B cell (primary cell): ENCODE data around the gene IMMP2L. TPM values are rescaled to one million over a fixed set of nuclear protein-coding genes. Genes with fewer than 3 reads are reported as not detected.

Experiments used
- ATAC-seq: fragments of 200-7000 bp; cut with Tn5 transposase; one replicate; pipeline ENCODE4 v1.10.0; 2021; ENCODE audit warnings: low read depth, mild to moderate bottlenecking, moderate number of reproducible peaks, moderate library complexity
- CTCF ChIA-PET: fragments of 350-600 bp; sonication (Branson Sonifier 250); formaldehyde crosslinking; loops from one replicate; lab custom pipeline; 2021; ENCODE audit warnings: antibody characterized with exemption, inconsistent platforms; lab: Charles Lee
- POLR2A ChIA-PET: fragments of 350-600 bp; sonication (Branson Sonifier 250); formaldehyde crosslinking; loops from one replicate; lab custom pipeline; 2021; ENCODE audit warnings: antibody characterized with exemption; lab: Charles Lee
- DNase-seq: peaks from one replicate; pipeline ENCODE4 v3.0.0; 2013
- H2AFZ ChIP-seq: 2 replicates; pipeline ENCODE4 v1.6.1; 2012; ENCODE audit warnings: mild to moderate bottlenecking, low read depth, low read length; ENCODE audit not compliant: insufficient read depth, poor library complexity, severe bottlenecking
- H3K27ac ChIP-seq, 2 donors: 1 replicate in 1 of 2; 2 replicates in 1 of 2; pipeline ENCODE4 v1.5.1; 2012 to 2013; ENCODE audit warnings: low read length in 2 of 2, mild to moderate bottlenecking in 2 of 2, moderate library complexity in 1 of 2
- H3K27me3 ChIP-seq, 4 experiments: fragments of 200-600 bp in 1 of 4; sonication (generic) in 1 of 4; replicated peaks in 1 of 4; 1 replicate in 2 of 4; 2 replicates in 2 of 4; pipeline versions ENCODE4 v1.6.1 to v1.7.0; 2013 to 2016; ENCODE audit warnings: low read length in 3 of 4, mild to moderate bottlenecking in 2 of 4, mixed read lengths in 1 of 4, moderate library complexity in 1 of 4; ENCODE audit not compliant: insufficient read depth in 4 of 4, control insufficient read depth in 3 of 4; ENCODE audit errors: control extremely low read depth in 1 of 4
- H3K36me3 ChIP-seq, 2 experiments: replicated peaks in 1 of 2; 1 replicate in 1 of 2; 2 replicates in 1 of 2; pipeline versions ENCODE4 v1.6.1 to v1.7.1; 2013; ENCODE audit warnings: low read length in 1 of 2; ENCODE audit not compliant: insufficient read depth in 2 of 2, control insufficient read depth in 1 of 2; ENCODE audit errors: control extremely low read depth in 1 of 2, extremely low read depth in 1 of 2
- H3K4me1 ChIP-seq, 2 donors: fragments of 200-600 bp in 1 of 2; sonication (generic) in 1 of 2; 1 replicate in 1 of 2; 2 replicates in 1 of 2; pipeline versions ENCODE4 v1.5.1 to v1.6.1; 2013 to 2017; ENCODE audit warnings: low read length in 2 of 2; ENCODE audit not compliant: control insufficient read depth in 2 of 2, insufficient read depth in 2 of 2
- H3K4me2 ChIP-seq: replicated peaks from 2 replicates; pipeline ENCODE3; 2012; ENCODE audit warnings: mild to moderate bottlenecking, low read depth, low read length; ENCODE audit not compliant: poor library complexity, severe bottlenecking
- H3K4me3 ChIP-seq, 5 experiments: fragments of 200-600 bp in 1 of 5; sonication (generic) in 1 of 5; 1 replicate in 3 of 5; 2 replicates in 2 of 5; pipeline versions ENCODE4 v1.5.1 to v1.7.0; 2011 to 2016; ENCODE audit warnings: low read length in 4 of 5, mild to moderate bottlenecking in 4 of 5, low read depth in 2 of 5, control low read depth in 1 of 5, moderate library complexity in 1 of 5; ENCODE audit not compliant: insufficient read depth in 1 of 5; ENCODE audit errors: control extremely low read depth in 1 of 5, extremely low read depth in 1 of 5
- H3K79me2 ChIP-seq: fragments of 200-600 bp; sonication (generic); one replicate; pipeline ENCODE4 v1.6.0; 2016; ENCODE audit warnings: low read length; ENCODE audit not compliant: control insufficient read depth, insufficient read depth
- H3K9ac ChIP-seq: fragments of 200-600 bp; sonication (generic); 2 replicates; pipeline ENCODE4 v1.6.1; 2017; ENCODE audit warnings: mild to moderate bottlenecking, low read length, moderate library complexity
- H3K9me3 ChIP-seq, 3 donors: one replicate each; pipeline versions ENCODE4 v1.6.1 to v1.7.1; 2013; ENCODE audit warnings: low read length in 2 of 3; ENCODE audit not compliant: control insufficient read depth in 2 of 3, insufficient read depth in 1 of 3; ENCODE audit errors: control extremely low read depth in 1 of 3
- H4K20me1 ChIP-seq: 2 replicates; pipeline ENCODE4 v1.6.0; 2012; ENCODE audit warnings: mild to moderate bottlenecking, low read length; ENCODE audit not compliant: insufficient read depth, control insufficient read depth, poor library complexity, severe bottlenecking
- H3K27ac Mint-ChIP-seq: one replicate; pipeline ENCODE4 v1.8.0; 2021; ENCODE audit warnings: mixed read lengths
- H3K27me3 Mint-ChIP-seq: one replicate; pipeline ENCODE4 v1.8.0; 2021; ENCODE audit warnings: mixed read lengths
- H3K4me1 Mint-ChIP-seq: one replicate; pipeline ENCODE4 v1.8.0; 2021; ENCODE audit warnings: mixed read lengths
- H3K4me3 Mint-ChIP-seq: one replicate; pipeline ENCODE4 v1.8.0; 2021; ENCODE audit warnings: mixed read lengths
- H3K9me3 Mint-ChIP-seq: one replicate; pipeline ENCODE4 v1.8.0; 2022; ENCODE audit warnings: mixed read lengths; ENCODE audit not compliant: insufficient read depth
- CTCF ChIP-seq: fragments of 200-600 bp; IDR thresholded peaks from one replicate; pipeline ENCODE4 v1.8.0; 2022; ENCODE audit warnings: antibody characterized with exemption, mild to moderate bottlenecking
- EZH2 ChIP-seq: IDR thresholded peaks from 2 replicates; pipeline ENCODE4 v1.6.1; 2012; ENCODE audit warnings: borderline replicate concordance, low read depth, mild to moderate bottlenecking, moderate library complexity, low read length; ENCODE audit not compliant: insufficient read depth, poor library complexity, severe bottlenecking
- WGBS: methylation state at CpG from one replicate; pipeline ENCODE4 v1.1.5; 2013; ENCODE audit warnings: missing lambda C conversion rate; ENCODE audit not compliant: insufficient coverage; 5-methylcytosine and 5-hydroxymethylcytosine counted together
- intact Hi-C: fragments of 100-400 bp; cut with micrococcal nuclease; formaldehyde crosslinking; loops from one replicate; pipeline ENCODE4 v1.10.0; 2022
- polyA plus RNA-seq: library from polyadenylated mRNA; depleted of rRNA; stranded (reverse); fragments of >200 nt; gene quantifications from 2 replicates; pipeline ENCODE4 v1.2.3, GENCODE V29; 2012
- total RNA-seq, 2 donors: library from RNA; stranded (reverse); fragments of 120-200 nt in 1 of 2; gene quantifications; 1 replicate in 1 of 2; 2 replicates in 1 of 2; pipeline versions ENCODE4 v1.2.3 to v1.2.4, GENCODE V29; 2013 to 2022

The IMMP2L gene
- total and polyA plus RNA-seq, 2 donors (not counting 1 experiment from before 2014, with no cell fraction given): 3.8 to 34.2 TPM

- Histone ChIP-seq H3K79me2 (no peaks in the 10 kb centered on the region), H2AFZ (no peak overlapping the region), H3K27ac (no peak overlapping the region), H4K20me1 (no peaks in the 10 kb centered on the region), H3K9ac (no peak overlapping the region), H3K4me3 (no peak overlapping the region), H3K36me3 (no peaks in the 10 kb centered on the region), H3K4me1 (peaks cover 8% of the 10 kb centered on the region in 2 donors), H3K27me3 (peaks cover 0 to 7% (median 0%) of the 10 kb centered on the region in 4 experiments), H3K4me2 (no peak overlapping the region), H3K9me3 (peaks cover 0 to 15% (median 8%) of the 10 kb centered on the region in 3 donors)
- H3K27me3 Mint-ChIP-seq: peaks cover 14% of the 10 kb centered on the region
- no peak overlapping the region for H3K27ac Mint-ChIP-seq
- DNase-seq: no peak
- intact Hi-C loops: loop anchor here (10.0 kb wide), 2 partner anchors 484 to 1546 kb away; partner anchors contain the start of gene SMIM30
- H3K4me3 Mint-ChIP-seq: no peak overlapping the region
- ChIA-PET CTCF (no interaction called here), POLR2A (no interaction called here)
- TF ChIP-seq EZH2: no peak
- TF ChIP-seq CTCF: no peak
- no peak for ATAC-seq
- peaks cover 7% of the 10 kb centered on the region for H3K4me1 Mint-ChIP-seq
- peaks cover 7% of the 10 kb centered on the region for H3K9me3 Mint-ChIP-seq
- 100% methylated on average over 1 of the region's 1 CpG for WGBS
Observed at GRCh38 chr7:111568870-111569462, 6.7 kb upstream of the IMMP2L start.

- Histone ChIP-seq H3K27me3 (peaks cover 0 to 7% (median 1%) of the 10 kb centered on the region in 4 experiments), H4K20me1 (no peaks in the 10 kb centered on the region), H3K4me3 (no peak overlapping the region), H3K4me2 (no peak overlapping the region), H3K79me2 (no peaks in the 10 kb centered on the region), H3K36me3 (no peaks in the 10 kb centered on the region), H3K9ac (no peak overlapping the region), H3K27ac (no peak overlapping the region), H3K9me3 (peaks cover 0 to 15% (median 8%) of the 10 kb centered on the region in 3 donors), H2AFZ (no peak overlapping the region), H3K4me1 (peaks cover 8% of the 10 kb centered on the region in 2 donors)
- CTCF ChIA-PET: no interaction called here
- Mint-ChIP-seq H3K4me1 (peaks cover 7% of the 10 kb centered on the region), H3K4me3 (no peak overlapping the region), H3K27ac (no peak overlapping the region), H3K9me3 (peaks cover 7% of the 10 kb centered on the region), H3K27me3 (peaks cover 14% of the 10 kb centered on the region)
- ATAC-seq (no peak), DNase-seq (no peak)
- POLR2A ChIA-PET: no interaction called here
- intact Hi-C loops: loop anchor here (10.0 kb wide), 2 partner anchors 484 to 1546 kb away; partner anchors contain the start of gene SMIM30
- TF ChIP-seq CTCF: no peak
- TF ChIP-seq EZH2: no peak
Observed at GRCh38 chr7:111568419-111568818, 6.1 kb upstream of the IMMP2L start.
